Liver (tissue), 9 donors: ENCODE results near the gene CCDC80. TPM values are rescaled to one million over a fixed set of nuclear protein-coding genes. Genes with fewer than 3 reads are reported as not detected.

Source experiments
- DNase-seq: peaks from one replicate; pipeline ENCODE4 v3.0.0-alpha.2; 2017; ENCODE audit warnings: low spot score
- H3K27ac ChIP-seq, 2 donors: one replicate each; pipeline ENCODE4 v1.7.0; 2013; ENCODE audit warnings: inconsistent platforms in 2 of 2, low read length in 2 of 2, control low read depth in 1 of 2, low read depth in 1 of 2, mild to moderate bottlenecking in 1 of 2
- H3K27me3 ChIP-seq, 4 donors: one replicate each; pipeline versions ENCODE4 v1.6.1 to v1.7.0; 2013; ENCODE audit warnings: low read length in 3 of 4, inconsistent platforms in 1 of 4, mild to moderate bottlenecking in 1 of 4, moderate library complexity in 1 of 4; ENCODE audit not compliant: control insufficient read depth in 4 of 4, insufficient read depth in 4 of 4
- H3K36me3 ChIP-seq, 4 donors: one replicate each; pipeline versions ENCODE4 v1.6.1 to v1.7.0; 2013; ENCODE audit warnings: low read length in 3 of 4, mild to moderate bottlenecking in 3 of 4, low read depth in 1 of 4, moderate library complexity in 1 of 4; ENCODE audit not compliant: control insufficient read depth in 4 of 4, insufficient read depth in 3 of 4
- H3K4me1 ChIP-seq, 4 donors: one replicate each; pipeline versions ENCODE4 v1.6.1 to v1.7.0; 2013; ENCODE audit warnings: low read length in 3 of 4, mild to moderate bottlenecking in 3 of 4, moderate library complexity in 1 of 4; ENCODE audit not compliant: control insufficient read depth in 4 of 4, insufficient read depth in 4 of 4
- H3K4me3 ChIP-seq, 3 donors: one replicate each; pipeline versions ENCODE4 v1.6.1 to v1.7.0; 2013; ENCODE audit warnings: low read length in 3 of 3, control low read depth in 1 of 3, low read depth in 1 of 3, mild to moderate bottlenecking in 1 of 3
- H3K9ac ChIP-seq, 2 donors: one replicate each; pipeline ENCODE4 v1.7.0; 2013; ENCODE audit warnings: low read length in 2 of 2, mild to moderate bottlenecking in 2 of 2, moderate library complexity in 2 of 2, control low read depth in 1 of 2, low read depth in 1 of 2
- H3K9me3 ChIP-seq, 4 donors: one replicate each; pipeline versions ENCODE4 v1.6.1 to v1.7.0; 2013; ENCODE audit warnings: low read length in 3 of 4; ENCODE audit not compliant: control insufficient read depth in 4 of 4
- ATF3 ChIP-seq: IDR thresholded peaks from 2 replicates; pipeline ENCODE4 v1.6.1; 2016; ENCODE audit warnings: antibody characterized with exemption
- CTCF ChIP-seq: fragments of 150-350 bp; IDR thresholded peaks from 2 replicates; pipeline ENCODE4 v1.5.1; 2017; ENCODE audit warnings: improper control_type of control experiment, low read depth, low read length; ENCODE audit not compliant: missing input control
- FOXA1 ChIP-seq: IDR thresholded peaks from 2 replicates; pipeline ENCODE4 v1.6.1; 2016; ENCODE audit warnings: antibody characterized with exemption
- FOXA2 ChIP-seq: IDR thresholded peaks from 2 replicates; pipeline ENCODE4 v1.6.1; 2016; ENCODE audit warnings: antibody characterized with exemption
- GABPA ChIP-seq, 2 donors: IDR thresholded peaks in 1 of 2; conservative IDR thresholded peaks in 1 of 2; 2 replicates each; pipeline ENCODE4 v1.6.1; 2016; ENCODE audit warnings: antibody characterized with exemption in 2 of 2, mild to moderate bottlenecking in 1 of 2, moderate library complexity in 1 of 2
- HNF4A ChIP-seq, 2 donors: conservative IDR thresholded peaks; 2 replicates each; pipeline ENCODE4 v1.6.1; 2016; ENCODE audit warnings: antibody characterized with exemption in 2 of 2, mild to moderate bottlenecking in 2 of 2
- JUND ChIP-seq, 2 donors: IDR thresholded peaks; 2 replicates each; pipeline ENCODE4 v1.6.1; 2016; ENCODE audit warnings: antibody characterized with exemption in 2 of 2
- NR2F2 ChIP-seq: IDR thresholded peaks from 2 replicates; pipeline ENCODE4 v1.6.1; 2016; ENCODE audit warnings: antibody characterized with exemption
- RAD21 ChIP-seq, 2 donors: IDR thresholded peaks; 2 replicates each; pipeline ENCODE4 v1.6.1; 2016; ENCODE audit warnings: antibody characterized with exemption in 2 of 2, mild to moderate bottlenecking in 2 of 2
- REST ChIP-seq: IDR thresholded peaks from 2 replicates; pipeline ENCODE4 v1.6.1; 2016; ENCODE audit warnings: antibody characterized with exemption, mild to moderate bottlenecking
- RXRA ChIP-seq, 2 donors: IDR thresholded peaks; 2 replicates each; pipeline ENCODE4 v1.6.1; 2017 to 2018; ENCODE audit warnings: antibody characterized with exemption in 2 of 2, mild to moderate bottlenecking in 1 of 2
- SP1 ChIP-seq: IDR thresholded peaks from 2 replicates; pipeline ENCODE4 v1.6.1; 2018; ENCODE audit warnings: antibody characterized with exemption, mild to moderate bottlenecking
- TAF1 ChIP-seq: conservative IDR thresholded peaks from 2 replicates; pipeline ENCODE4 v1.6.1; 2016; ENCODE audit warnings: antibody characterized with exemption, mild to moderate bottlenecking
- YY1 ChIP-seq: IDR thresholded peaks from 2 replicates; pipeline ENCODE4 v1.6.1; 2016; ENCODE audit warnings: antibody characterized with exemption, mild to moderate bottlenecking
- WGBS: extraction: QIAGEN DNeasy Blood & Tissue Kit; methylation state at CpG from one replicate; pipeline ENCODE4 v1.1.7; 2013; 5-methylcytosine and 5-hydroxymethylcytosine counted together
- polyA plus RNA-seq, 2 donors: library from polyadenylated mRNA; stranded (reverse) in 1 of 2; unstranded in 1 of 2; fragments of 200-250 nt in 1 of 2; fragments of >200 nt in 1 of 2; fragmentation: Nextera tagmentation in 1 of 2; extraction: Ambion mirVana in 1 of 2; gene quantifications; one replicate each; pipeline versions ENCODE4 v1.2.1 to v1.2.3, GENCODE V29; 2013 to 2015
- total RNA-seq, 2 donors: library from RNA; depleted of rRNA; stranded (reverse); fragments of >200 nt; gene quantifications; one replicate each; pipeline ENCODE4 v1.2.3, GENCODE V29; 2014
- TF ChIP-seq, protein P1 (sequence below): IDR thresholded peaks from 2 replicates; pipeline ENCODE4 v1.6.1; 2016; ENCODE audit warnings: antibody characterized with exemption
- TF ChIP-seq, protein P2 (sequence below): IDR thresholded peaks from 2 replicates; pipeline ENCODE4 v1.6.1; 2016; ENCODE audit warnings: antibody characterized with exemption
- donor health status: healthy.
- donor health status: healthy.
- donor health status: healthy.
- donor health status: healthy.
- donor health status: healthy.

Gene CCDC80
- total and polyA plus RNA-seq, 4 donors, result 0.17 to 2.1 (median 1.1) TPM

- no peaks in the 10 kb centered on the region for H3K4me1 ChIP-seq
- no peaks in the 10 kb centered on the region for H3K9me3 ChIP-seq
- TF ChIP-seq, protein P1, sequence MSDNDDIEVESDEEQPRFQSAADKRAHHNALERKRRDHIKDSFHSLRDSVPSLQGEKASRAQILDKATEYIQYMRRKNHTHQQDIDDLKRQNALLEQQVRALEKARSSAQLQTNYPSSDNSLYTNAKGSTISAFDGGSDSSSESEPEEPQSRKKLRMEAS, result no peak
- no peak for TF ChIP-seq FOXA1
- TF ChIP-seq JUND (IDR thresholded peaks at IDR 0.05), result no peak
- no peak overlapping the region for H3K9ac ChIP-seq
- WGBS, result 79% methylated on average over 4 of the region's 4 CpGs
- H3K27me3 ChIP-seq, result peaks cover 0 to 4% (median 0%) of the 10 kb centered on the region in 4 donors
- no peak overlapping the region for H3K4me3 ChIP-seq
- DNase-seq, result no peak
- H3K36me3 ChIP-seq, result no peaks in the 10 kb centered on the region
- no peak overlapping the region for H3K27ac ChIP-seq
These were observed 13.5 kb downstream of the CCDC80 start for GRCh38 chr3:112627419-112627818.

- H3K9ac ChIP-seq, result no peak overlapping the region
These were observed 17.2 kb downstream of the CCDC80 start for GRCh38 chr3:112623717-112624116.

GRCh38 chr3:112623213-112623612 lies 17.7 kb downstream of the CCDC80 start:
- Histone ChIP-seq H3K4me3 (no peak overlapping the region), H3K9ac (no peak overlapping the region), H3K27ac (no peak overlapping the region), H3K4me1 (no peaks in the 10 kb centered on the region), H3K36me3 (no peaks in the 10 kb centered on the region), H3K9me3 (no peaks in the 10 kb centered on the region), H3K27me3 (peaks cover 0 to 4% (median 0%) of the 10 kb centered on the region in 4 donors)
- 87% methylated on average over 5 of the region's 5 CpGs for WGBS
- no peak for DNase-seq
- no peak for TF ChIP-seq TAF1
- TF ChIP-seq JUND (IDR thresholded peaks at IDR 0.05), result no peak
- TF ChIP-seq ATF3, result no peak
- TF ChIP-seq HNF4A (conservative IDR thresholded peaks at IDR 0.05), result no peak
- TF ChIP-seq REST, result no peak
- no peak for TF ChIP-seq CTCF
- TF ChIP-seq GABPA (IDR thresholded peaks at IDR 0.05 in 1 of 2, conservative IDR thresholded peaks at IDR 0.05 in 1 of 2), result no peak
- TF ChIP-seq, protein P1, result no peak
- TF ChIP-seq SP1, result no peak
- no peak for TF ChIP-seq FOXA1
- TF ChIP-seq YY1, result no peak
- no peak for TF ChIP-seq NR2F2
- no peak for TF ChIP-seq FOXA2
- TF ChIP-seq RXRA (IDR thresholded peaks at IDR 0.05), result no peak
- TF ChIP-seq, protein P2, sequence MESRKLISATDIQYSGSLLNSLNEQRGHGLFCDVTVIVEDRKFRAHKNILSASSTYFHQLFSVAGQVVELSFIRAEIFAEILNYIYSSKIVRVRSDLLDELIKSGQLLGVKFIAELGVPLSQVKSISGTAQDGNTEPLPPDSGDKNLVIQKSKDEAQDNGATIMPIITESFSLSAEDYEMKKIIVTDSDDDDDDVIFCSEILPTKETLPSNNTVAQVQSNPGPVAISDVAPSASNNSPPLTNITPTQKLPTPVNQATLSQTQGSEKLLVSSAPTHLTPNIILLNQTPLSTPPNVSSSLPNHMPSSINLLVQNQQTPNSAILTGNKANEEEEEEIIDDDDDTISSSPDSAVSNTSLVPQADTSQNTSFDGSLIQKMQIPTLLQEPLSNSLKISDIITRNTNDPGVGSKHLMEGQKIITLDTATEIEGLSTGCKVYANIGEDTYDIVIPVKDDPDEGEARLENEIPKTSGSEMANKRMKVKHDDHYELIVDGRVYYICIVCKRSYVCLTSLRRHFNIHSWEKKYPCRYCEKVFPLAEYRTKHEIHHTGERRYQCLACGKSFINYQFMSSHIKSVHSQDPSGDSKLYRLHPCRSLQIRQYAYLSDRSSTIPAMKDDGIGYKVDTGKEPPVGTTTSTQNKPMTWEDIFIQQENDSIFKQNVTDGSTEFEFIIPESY, result no peak

More at GRCh38 chr3:112623717-112624116, 17.2 kb downstream of the CCDC80 start:
- TF ChIP-seq YY1, result no peak
- no peak for TF ChIP-seq JUND (IDR thresholded peaks at IDR 0.05)
- TF ChIP-seq RAD21 (IDR thresholded peaks at IDR 0.05), result no peak
- TF ChIP-seq RXRA (IDR thresholded peaks at IDR 0.05), result no peak
- TF ChIP-seq SP1, result no peak
- no peak for TF ChIP-seq FOXA2
- TF ChIP-seq TAF1, result no peak
- TF ChIP-seq, protein P2, result no peak
- Histone ChIP-seq H3K27me3 (peaks cover 0 to 4% (median 0%) of the 10 kb centered on the region in 4 donors), H3K4me3 (no peak overlapping the region), H3K4me1 (no peaks in the 10 kb centered on the region), H3K9me3 (no peaks in the 10 kb centered on the region), H3K36me3 (no peaks in the 10 kb centered on the region), H3K27ac (no peak overlapping the region)
- WGBS, result 94% methylated on average over 1 of the region's 1 CpG
- no peak for DNase-seq
